HG02610 (cell line): Measurements from ENCODE around the gene TXNIP.
A peak's percentile ranks its signal among the peaks of the same experiment; 100 is the strongest.

Experiments
- ATAC-seq: cut with Tn5 transposase; IDR thresholded peaks from one replicate; pipeline ENCODE4 v1.9.1; 2021; ENCODE audit warnings: mild to moderate bottlenecking, moderate library complexity; ENCODE audit not compliant: unreplicated experiment

TXNIP gene

GRCh38 chr1:145986551-145986950 is 9.8 kb downstream of the TXNIP start:
- ATAC-seq: no peak

- no peak for ATAC-seq
Measured at GRCh38 chr1:145985502-145986439, 10.6 kb downstream of the TXNIP start.

- no peak for ATAC-seq
Measured at GRCh38 chr1:145985129-145985501, 11.3 kb downstream of the TXNIP start.

DNA sequence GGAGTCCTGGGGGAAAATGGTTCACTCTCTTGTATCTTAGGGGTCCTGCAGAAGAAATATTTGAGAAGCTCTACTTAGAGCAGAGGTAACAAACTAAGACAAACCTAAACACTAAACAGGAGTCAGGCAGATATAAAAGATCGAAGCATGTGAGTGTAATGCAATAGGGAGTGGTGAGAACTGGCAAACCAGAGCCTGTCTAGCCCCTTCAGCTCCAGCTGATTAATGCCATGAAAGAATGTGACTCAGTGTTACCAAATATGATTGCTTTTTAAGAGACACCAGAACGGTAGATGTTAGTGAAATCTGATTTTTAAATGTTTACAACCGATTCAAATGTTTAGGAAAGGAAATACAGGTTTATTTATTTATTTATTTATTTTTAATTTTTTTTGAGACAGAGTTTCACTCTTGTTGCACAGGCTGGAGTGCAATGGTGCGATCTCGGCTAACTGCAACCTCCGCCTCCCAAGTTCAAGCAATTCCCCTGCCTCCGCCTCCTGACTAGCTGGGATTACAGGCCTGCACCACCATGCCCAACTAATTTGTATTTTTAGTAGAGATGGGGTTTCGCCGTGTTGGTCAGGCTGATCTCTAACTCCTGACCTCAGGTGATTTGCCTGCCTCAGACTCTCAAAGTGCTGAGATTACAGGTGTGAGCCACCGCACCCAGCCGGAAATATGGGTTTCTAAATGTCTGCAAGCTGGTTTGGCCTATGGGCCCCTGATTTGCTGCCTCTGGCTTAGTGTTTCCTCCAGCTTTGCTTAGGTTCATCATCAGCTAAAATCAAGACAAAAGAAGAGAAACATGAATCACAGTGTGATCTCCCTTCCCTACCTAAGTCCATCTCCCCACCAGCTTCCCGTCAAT is 12.2 kb downstream of the TXNIP start:
- no peak for ATAC-seq

DNA sequence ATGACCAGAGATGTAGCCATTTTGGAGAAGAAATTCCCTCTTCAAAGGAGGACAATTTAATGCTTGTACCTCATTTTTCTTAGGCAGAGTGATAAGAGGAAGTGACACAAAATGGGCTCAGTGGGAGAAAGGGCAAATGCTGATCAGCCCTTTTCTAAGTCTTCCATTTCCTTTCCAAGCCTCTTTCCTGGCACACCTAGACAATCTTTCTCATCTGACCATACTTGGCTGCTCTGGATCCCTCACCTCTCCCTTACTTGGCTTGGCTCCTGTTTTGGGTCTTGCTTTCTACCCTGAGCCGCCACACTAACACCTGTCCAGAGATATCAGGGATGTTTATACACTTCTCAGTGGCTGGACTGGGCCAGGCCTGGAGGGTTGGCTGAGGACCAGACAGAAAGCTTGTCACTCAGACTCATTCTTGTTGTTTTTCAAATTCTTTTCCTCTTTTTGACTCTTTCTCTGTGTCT is 13.1 kb downstream of the TXNIP start:
- ATAC-seq: no peak

- ATAC-seq: no peak
Measured at GRCh38 chr1:145982010-145982723, 14.2 kb downstream of the TXNIP start.

- no peak for ATAC-seq
Measured at GRCh38 chr1:145980457-145980994, 15.9 kb downstream of the TXNIP start.

DNA sequence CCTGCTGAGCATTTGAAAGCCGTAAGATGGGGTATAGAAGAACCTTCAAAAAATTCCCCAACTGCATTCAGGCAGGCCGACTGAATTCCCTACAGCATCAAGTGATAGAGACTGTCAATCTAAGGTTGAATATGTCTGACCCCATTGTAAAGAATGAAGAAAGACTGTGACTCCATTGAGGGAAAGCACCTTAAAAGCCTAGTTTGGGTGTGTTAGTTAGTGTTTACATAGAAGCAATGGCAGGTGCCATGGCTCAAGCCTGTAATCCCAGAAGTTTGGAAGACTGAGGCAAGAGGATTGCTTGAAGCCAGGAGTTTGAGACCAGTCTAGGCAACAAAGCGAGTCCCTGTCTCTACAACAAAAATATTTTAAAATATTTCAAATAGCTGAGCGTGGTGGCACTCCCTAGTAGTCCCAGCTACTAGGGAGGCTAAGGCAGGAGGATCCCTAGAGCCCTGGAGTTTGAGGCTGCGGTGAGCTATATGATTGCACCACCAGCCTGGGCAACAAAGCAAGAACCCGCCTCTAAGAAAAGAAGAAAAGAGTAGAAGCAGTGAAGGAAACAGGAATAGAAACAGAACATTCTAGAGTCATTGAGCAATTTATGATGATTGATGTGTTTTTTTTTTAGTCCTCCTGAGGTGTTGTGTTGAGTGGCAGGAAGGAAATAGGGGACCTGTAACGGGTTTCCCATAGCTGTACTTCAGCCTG is 16.5 kb downstream of the TXNIP start:
- ATAC-seq: no peak

- ATAC-seq: peak; percentile 89
Measured at GRCh38 chr1:145978854-145979745, 17.3 kb downstream of the TXNIP start.

GRCh38 chr1:145978471-145978853 is 17.9 kb downstream of the TXNIP start:
- no peak for ATAC-seq

- ATAC-seq: no peak
Measured at GRCh38 chr1:145977486-145978470, 18.6 kb downstream of the TXNIP start.

- no peak for ATAC-seq
Measured at GRCh38 chr1:145977016-145977415, 19.4 kb downstream of the TXNIP start.

GRCh38 chr1:145975216-145975615 is 21.2 kb downstream of the TXNIP start:
- no peak for ATAC-seq

- no peak for ATAC-seq
Measured at GRCh38 chr1:145974721-145975120, 21.7 kb downstream of the TXNIP start.

GRCh38 chr1:145972580-145972979 is 23.8 kb downstream of the TXNIP start:
- ATAC-seq: no peak

GRCh38 chr1:145967288-145967687 is 29.1 kb downstream of the TXNIP start:
- no peak for ATAC-seq

- ATAC-seq: no peak
Measured at GRCh38 chr1:145965119-145965744, 31.1 kb downstream of the TXNIP start.
